CD14-positive monocyte (primary cell): Measurements from ENCODE around the gene PXMP4. TPM values are rescaled to one million over a fixed set of nuclear protein-coding genes. Genes with fewer than 3 reads are reported as not detected.

Experiments
- DNase-seq, 3 donors: peaks; one replicate each; pipeline ENCODE4 v3.0.0-alpha.2; 2011 to 2022
- H2AFZ ChIP-seq: 2 replicates; pipeline ENCODE4 v1.6.0; 2012; ENCODE audit warnings: mild to moderate bottlenecking, low read depth, low read length, inconsistent platforms; ENCODE audit not compliant: insufficient read depth, poor library complexity, severe bottlenecking
- H3K27ac ChIP-seq, 2 donors: 1 replicate in 1 of 2; 2 replicates in 1 of 2; pipeline ENCODE4 v1.5.1; 2012 to 2013; ENCODE audit warnings: low read length in 2 of 2, control low read depth in 1 of 2, inconsistent platforms in 1 of 2, low read depth in 1 of 2, mild to moderate bottlenecking in 1 of 2
- H3K27me3 ChIP-seq, 2 donors: one replicate each; pipeline versions ENCODE4 v1.6.0 to v1.6.1; 2011 to 2013; ENCODE audit warnings: low read length in 2 of 2; ENCODE audit not compliant: control insufficient read depth in 2 of 2, insufficient read depth in 2 of 2
- H3K36me3 ChIP-seq, 2 donors: replicated peaks in 1 of 2; 1 replicate in 1 of 2; 2 replicates in 1 of 2; pipeline versions ENCODE4 v1.5.1 to v1.6.1; 2012 to 2013; ENCODE audit warnings: low read length in 2 of 2, control low read depth in 1 of 2, inconsistent platforms in 1 of 2, mild to moderate bottlenecking in 1 of 2; ENCODE audit not compliant: insufficient read depth in 2 of 2, control insufficient read depth in 1 of 2
- H3K4me1 ChIP-seq, 2 donors: 1 replicate in 1 of 2; 2 replicates in 1 of 2; pipeline versions ENCODE4 v1.5.1 to v1.6.1; 2012 to 2013; ENCODE audit warnings: low read length in 2 of 2, control low read depth in 1 of 2, inconsistent platforms in 1 of 2, mild to moderate bottlenecking in 1 of 2, moderate library complexity in 1 of 2; ENCODE audit not compliant: insufficient read depth in 2 of 2, control insufficient read depth in 1 of 2
- H3K4me2 ChIP-seq: replicated peaks from 2 replicates; pipeline ENCODE3; 2012; ENCODE audit warnings: low read length, moderate library complexity, mild to moderate bottlenecking; ENCODE audit not compliant: poor library complexity, severe bottlenecking; ENCODE audit errors: extremely low read depth
- H3K4me3 ChIP-seq, 3 experiments: fragments of 200-600 bp in 1 of 3; sonication (generic) in 1 of 3; replicated peaks in 1 of 3; 1 replicate in 2 of 3; 2 replicates in 1 of 3; pipeline ENCODE4 v1.5.1; 2011 to 2013; ENCODE audit warnings: low read length in 3 of 3, mild to moderate bottlenecking in 3 of 3, control low read depth in 2 of 3, low read depth in 2 of 3, inconsistent platforms in 1 of 3, moderate library complexity in 1 of 3
- H3K79me2 ChIP-seq: 2 replicates; pipeline ENCODE4 v1.6.0; 2012; ENCODE audit warnings: mild to moderate bottlenecking, control low read depth, inconsistent platforms, low read length, moderate library complexity; ENCODE audit not compliant: insufficient read depth
- H3K9ac ChIP-seq: 2 replicates; pipeline ENCODE4 v1.6.0; 2017; ENCODE audit warnings: low read length, mild to moderate bottlenecking; ENCODE audit not compliant: insufficient read depth, poor library complexity, severe bottlenecking
- H3K9me3 ChIP-seq, 2 donors: replicated peaks in 1 of 2; 1 replicate in 1 of 2; 2 replicates in 1 of 2; pipeline versions ENCODE4 v1.5.1 to v1.6.1; 2012 to 2013; ENCODE audit warnings: low read length in 2 of 2, control low read depth in 1 of 2; ENCODE audit not compliant: control insufficient read depth in 1 of 2, insufficient read depth in 1 of 2
- H4K20me1 ChIP-seq: 2 replicates; pipeline ENCODE4 v1.6.0; 2012; ENCODE audit warnings: mild to moderate bottlenecking, low read length, control low read depth, moderate library complexity; ENCODE audit not compliant: insufficient read depth
- H3K27ac Mint-ChIP-seq, 7 donors: one replicate each; pipeline ENCODE4 v1.8.0; 2020; ENCODE audit warnings: mild to moderate bottlenecking in 7 of 7, mixed read lengths in 7 of 7, moderate library complexity in 6 of 7, inconsistent platforms in 2 of 7
- H3K27me3 Mint-ChIP-seq, 3 donors: one replicate each; pipeline ENCODE4 v1.8.0; 2021 to 2022; ENCODE audit warnings: low read depth in 3 of 3, mild to moderate bottlenecking in 3 of 3, mixed read lengths in 3 of 3, moderate library complexity in 3 of 3, inconsistent platforms in 1 of 3
- H3K36me3 Mint-ChIP-seq, 2 donors: one replicate each; pipeline ENCODE4 v1.8.0; 2020; ENCODE audit warnings: mixed read lengths in 2 of 2, inconsistent platforms in 1 of 2, mild to moderate bottlenecking in 1 of 2
- H3K4me1 Mint-ChIP-seq: one replicate; pipeline ENCODE4 v1.8.0; 2020; ENCODE audit warnings: mild to moderate bottlenecking, mixed read lengths
- H3K4me3 Mint-ChIP-seq, 2 donors: one replicate each; pipeline ENCODE4 v1.8.0; 2020; ENCODE audit warnings: mild to moderate bottlenecking in 2 of 2, mixed read lengths in 2 of 2, moderate library complexity in 1 of 2
- H3K9me3 Mint-ChIP-seq, 7 donors: one replicate each; pipeline ENCODE4 v1.8.0; 2020 to 2022; ENCODE audit warnings: mixed read lengths in 7 of 7, mild to moderate bottlenecking in 6 of 7, moderate library complexity in 6 of 7, inconsistent platforms in 2 of 7
- WGBS: methylation state at CpG from one replicate; pipeline ENCODE4 v1.1.5; 2013; ENCODE audit warnings: missing lambda C conversion rate; ENCODE audit not compliant: insufficient coverage; 5-methylcytosine and 5-hydroxymethylcytosine counted together
- intact Hi-C, 2 donors: fragments of 100-400 bp; cut with micrococcal nuclease; formaldehyde crosslinking; loops; one replicate each; pipeline versions ENCODE4 v1.15.0 to v1.15.1; 2023
- polyA plus RNA-seq, 3 donors: library from polyadenylated mRNA; depleted of rRNA in 1 of 3; unstranded in 2 of 3; stranded (reverse) in 1 of 3; fragments of 300-500 nt in 2 of 3; fragments of >200 nt in 1 of 3; fragmentation: Illumina TruSeq in 2 of 3; gene quantifications; 1 replicate in 2 of 3; 2 replicates in 1 of 3; pipeline ENCODE4 v1.2.3, GENCODE V29; 2012 to 2021
- TF ChIP-seq, protein P1 (sequence below): fragments of 200-600 bp; IDR thresholded peaks from one replicate; pipeline ENCODE4 v1.8.0; 2022; ENCODE audit warnings: antibody characterized with exemption, mild to moderate bottlenecking

Gene PXMP4
- polyA plus RNA-seq, 3 donors = 4.9 to 11.4 (median 9.0) TPM

DNA sequence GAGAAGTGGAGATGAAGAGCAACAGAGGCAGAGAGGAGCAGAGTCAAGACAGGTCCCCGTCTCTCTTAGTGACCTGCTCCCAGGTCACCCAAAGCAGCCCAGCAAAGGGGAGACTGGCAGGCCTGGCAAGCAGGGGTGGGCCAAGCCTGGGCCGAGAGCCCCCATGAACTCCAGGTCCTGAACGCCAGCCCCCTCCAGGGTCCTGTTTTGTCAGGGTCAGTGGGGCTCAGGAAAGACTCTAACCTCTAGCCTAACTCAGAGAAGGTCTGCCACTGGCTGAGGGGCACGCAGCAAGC is 47.0 kb downstream of the PXMP4 start:
- Mint-ChIP-seq H3K36me3 (peaks cover 5 to 22% of the 10 kb centered on the region in 2 donors), H3K4me1 (peaks cover 23% of the 10 kb centered on the region), H3K4me3 (peak overlapping the region; percentile 91 to 97), H3K27me3 (peaks cover 2 to 8% (median 3%) of the 10 kb centered on the region in 3 donors), H3K9me3 (no peaks in the 10 kb centered on the region), H3K27ac (no peak overlapping the region)
- Histone ChIP-seq H3K27ac (no peak overlapping the region), H3K36me3 (no peaks in the 10 kb centered on the region), H3K4me2 (peak overlapping the region; percentile 76), H2AFZ (no peak overlapping the region), H3K79me2 (no peaks in the 10 kb centered on the region), H4K20me1 (peaks cover 8% of the 10 kb centered on the region), H3K4me1 (peaks cover 17 to 26% of the 10 kb centered on the region in 2 donors), H3K9ac (no peak overlapping the region), H3K4me3 (peak overlapping the region in 1 of 3 experiments; percentile 74), H3K9me3 (no peaks in the 10 kb centered on the region), H3K27me3 (no peaks in the 10 kb centered on the region)
- DNase-seq = no peak
- intact Hi-C loops = loop anchor here in 1 of 2 donors (5.0 kb wide), 1 partner anchor 231 kb away; the partner anchor contains the start of gene SNTA1
- 100% methylated on average over 1 of the region's 4 CpGs for WGBS
- TF ChIP-seq, protein P1, sequence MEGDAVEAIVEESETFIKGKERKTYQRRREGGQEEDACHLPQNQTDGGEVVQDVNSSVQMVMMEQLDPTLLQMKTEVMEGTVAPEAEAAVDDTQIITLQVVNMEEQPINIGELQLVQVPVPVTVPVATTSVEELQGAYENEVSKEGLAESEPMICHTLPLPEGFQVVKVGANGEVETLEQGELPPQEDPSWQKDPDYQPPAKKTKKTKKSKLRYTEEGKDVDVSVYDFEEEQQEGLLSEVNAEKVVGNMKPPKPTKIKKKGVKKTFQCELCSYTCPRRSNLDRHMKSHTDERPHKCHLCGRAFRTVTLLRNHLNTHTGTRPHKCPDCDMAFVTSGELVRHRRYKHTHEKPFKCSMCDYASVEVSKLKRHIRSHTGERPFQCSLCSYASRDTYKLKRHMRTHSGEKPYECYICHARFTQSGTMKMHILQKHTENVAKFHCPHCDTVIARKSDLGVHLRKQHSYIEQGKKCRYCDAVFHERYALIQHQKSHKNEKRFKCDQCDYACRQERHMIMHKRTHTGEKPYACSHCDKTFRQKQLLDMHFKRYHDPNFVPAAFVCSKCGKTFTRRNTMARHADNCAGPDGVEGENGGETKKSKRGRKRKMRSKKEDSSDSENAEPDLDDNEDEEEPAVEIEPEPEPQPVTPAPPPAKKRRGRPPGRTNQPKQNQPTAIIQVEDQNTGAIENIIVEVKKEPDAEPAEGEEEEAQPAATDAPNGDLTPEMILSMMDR = no peak

- Histone ChIP-seq H3K79me2 (no peaks in the 10 kb centered on the region), H3K4me3 (no peak overlapping the region), H2AFZ (no peak overlapping the region), H3K27ac (no peak overlapping the region), H3K9me3 (no peaks in the 10 kb centered on the region), H3K9ac (no peak overlapping the region), H3K36me3 (no peaks in the 10 kb centered on the region), H3K4me2 (no peak overlapping the region), H3K4me1 (peaks cover 22 to 31% of the 10 kb centered on the region in 2 donors), H3K27me3 (no peaks in the 10 kb centered on the region), H4K20me1 (peaks cover 9% of the 10 kb centered on the region)
- Mint-ChIP-seq H3K27me3 (peaks cover 2 to 8% (median 3%) of the 10 kb centered on the region in 3 donors), H3K9me3 (no peaks in the 10 kb centered on the region), H3K36me3 (peaks cover 5 to 18% of the 10 kb centered on the region in 2 donors), H3K27ac (no peak overlapping the region), H3K4me3 (no peak overlapping the region), H3K4me1 (peaks cover 24% of the 10 kb centered on the region)
- DNase-seq = no peak
- intact Hi-C loops = loop anchor here in 1 of 2 donors (5.0 kb wide), 1 partner anchor 230 kb away; the partner anchor contains the start of gene SNTA1
- TF ChIP-seq, protein P1 = no peak
- 73% methylated on average over 15 of the region's 17 CpGs for WGBS
Observed at GRCh38 chr20:33672426-33673113, 47.5 kb downstream of the PXMP4 start.
